Tibial artery (tissue), 4 donors: ENCODE measurements around the gene MSRB2.
"Not testable (repeated sequence)": the region's sequence is repeated elsewhere in the genome, so short reads cannot be mapped to it uniquely, and the experiment has no call there.

Experiments used
- DNase-seq, 2 donors: peaks; one replicate each; pipeline ENCODE4 v3.0.0-alpha.2; 2019
- H3K27ac ChIP-seq, 2 donors: fragments of 200-600 bp; sonication (generic) in 1 of 2; 1 replicate in 1 of 2; 2 replicates in 1 of 2; pipeline ENCODE4 v1.5.1; 2018 to 2019; ENCODE audit warnings: mild to moderate bottlenecking in 1 of 2
- H3K27me3 ChIP-seq, 2 donors: fragments of 200-600 bp; sonication (generic) in 1 of 2; one replicate each; pipeline versions ENCODE4 v1.5.1 to v1.6.0; 2016 to 2019
- H3K36me3 ChIP-seq, 3 donors: fragments of 200-600 bp; sonication (generic) in 2 of 3; one replicate each; pipeline ENCODE4 v1.5.1; 2016 to 2019; ENCODE audit warnings: mild to moderate bottlenecking in 2 of 3
- H3K4me1 ChIP-seq, 4 donors: fragments of 200-600 bp; sonication (generic) in 2 of 4; 1 replicate in 3 of 4; 2 replicates in 1 of 4; pipeline ENCODE4 v1.5.1; 2016 to 2019
- H3K4me3 ChIP-seq, 2 donors: fragments of 200-600 bp; sonication (generic) in 1 of 2; 1 replicate in 1 of 2; 2 replicates in 1 of 2; pipeline ENCODE4 v1.5.1; 2018 to 2019; ENCODE audit warnings: mild to moderate bottlenecking in 2 of 2
- H3K9me3 ChIP-seq, 3 donors: fragments of 200-600 bp; sonication (generic) in 1 of 3; one replicate each; pipeline ENCODE4 v1.5.1; 2016 to 2019
- intact Hi-C: fragments of 100-400 bp; cut with DNase I; formaldehyde crosslinking; loops from one replicate; pipeline ENCODE4 v1.15.0; 2023; ENCODE audit warnings: low total_unique reads
- TF ChIP-seq, protein P1 (sequence below), 2 experiments: fragments of 200-600 bp in 1 of 2; fragments of 450-650 bp in 1 of 2; IDR thresholded peaks; one replicate each; pipeline ENCODE4 v1.5.1; 2017 to 2019; ENCODE audit warnings: antibody characterized with exemption in 2 of 2, mild to moderate bottlenecking in 1 of 2, moderate library complexity in 1 of 2

The MSRB2 gene

DNA sequence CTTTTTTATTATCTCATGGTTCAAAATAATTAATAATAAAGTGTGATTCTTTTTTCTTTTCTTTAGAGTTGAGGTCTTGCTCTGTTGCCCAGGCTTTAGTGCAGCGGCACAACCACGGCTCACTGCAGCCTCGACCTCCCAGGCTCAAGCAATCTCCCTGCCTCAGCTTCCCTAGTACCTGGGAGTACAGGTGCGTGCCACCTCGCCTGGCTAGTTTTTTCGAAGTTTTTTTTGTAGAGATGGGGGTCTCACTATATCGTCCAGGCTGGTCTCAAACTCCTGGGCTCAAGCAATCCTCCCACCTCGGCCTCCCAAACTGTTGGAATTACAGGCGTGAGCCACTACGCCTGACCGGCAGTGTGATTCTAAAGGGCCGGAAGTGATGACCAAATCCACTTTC is 28.0 kb upstream of the MSRB2 start:
- no peak overlapping the region for H3K4me3 ChIP-seq
- H3K36me3 ChIP-seq = no peaks in the 10 kb centered on the region
- H3K27ac ChIP-seq = no peak overlapping the region
- no peaks in the 10 kb centered on the region for H3K9me3 ChIP-seq
- TF ChIP-seq, protein P1, sequence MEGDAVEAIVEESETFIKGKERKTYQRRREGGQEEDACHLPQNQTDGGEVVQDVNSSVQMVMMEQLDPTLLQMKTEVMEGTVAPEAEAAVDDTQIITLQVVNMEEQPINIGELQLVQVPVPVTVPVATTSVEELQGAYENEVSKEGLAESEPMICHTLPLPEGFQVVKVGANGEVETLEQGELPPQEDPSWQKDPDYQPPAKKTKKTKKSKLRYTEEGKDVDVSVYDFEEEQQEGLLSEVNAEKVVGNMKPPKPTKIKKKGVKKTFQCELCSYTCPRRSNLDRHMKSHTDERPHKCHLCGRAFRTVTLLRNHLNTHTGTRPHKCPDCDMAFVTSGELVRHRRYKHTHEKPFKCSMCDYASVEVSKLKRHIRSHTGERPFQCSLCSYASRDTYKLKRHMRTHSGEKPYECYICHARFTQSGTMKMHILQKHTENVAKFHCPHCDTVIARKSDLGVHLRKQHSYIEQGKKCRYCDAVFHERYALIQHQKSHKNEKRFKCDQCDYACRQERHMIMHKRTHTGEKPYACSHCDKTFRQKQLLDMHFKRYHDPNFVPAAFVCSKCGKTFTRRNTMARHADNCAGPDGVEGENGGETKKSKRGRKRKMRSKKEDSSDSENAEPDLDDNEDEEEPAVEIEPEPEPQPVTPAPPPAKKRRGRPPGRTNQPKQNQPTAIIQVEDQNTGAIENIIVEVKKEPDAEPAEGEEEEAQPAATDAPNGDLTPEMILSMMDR (IDR thresholded peaks at IDR 0.05) = no peak
- DNase-seq = no peak
- peaks cover 0 to 17% (median 14%) of the 10 kb centered on the region in 4 donors for H3K4me1 ChIP-seq
- intact Hi-C loops = loop anchor here (5.0 to 10.0 kb wide), 2 partner anchors 73 to 1075 kb away; no protein-coding TSS in a partner anchor
- no peaks in the 10 kb centered on the region for H3K27me3 ChIP-seq

DNA sequence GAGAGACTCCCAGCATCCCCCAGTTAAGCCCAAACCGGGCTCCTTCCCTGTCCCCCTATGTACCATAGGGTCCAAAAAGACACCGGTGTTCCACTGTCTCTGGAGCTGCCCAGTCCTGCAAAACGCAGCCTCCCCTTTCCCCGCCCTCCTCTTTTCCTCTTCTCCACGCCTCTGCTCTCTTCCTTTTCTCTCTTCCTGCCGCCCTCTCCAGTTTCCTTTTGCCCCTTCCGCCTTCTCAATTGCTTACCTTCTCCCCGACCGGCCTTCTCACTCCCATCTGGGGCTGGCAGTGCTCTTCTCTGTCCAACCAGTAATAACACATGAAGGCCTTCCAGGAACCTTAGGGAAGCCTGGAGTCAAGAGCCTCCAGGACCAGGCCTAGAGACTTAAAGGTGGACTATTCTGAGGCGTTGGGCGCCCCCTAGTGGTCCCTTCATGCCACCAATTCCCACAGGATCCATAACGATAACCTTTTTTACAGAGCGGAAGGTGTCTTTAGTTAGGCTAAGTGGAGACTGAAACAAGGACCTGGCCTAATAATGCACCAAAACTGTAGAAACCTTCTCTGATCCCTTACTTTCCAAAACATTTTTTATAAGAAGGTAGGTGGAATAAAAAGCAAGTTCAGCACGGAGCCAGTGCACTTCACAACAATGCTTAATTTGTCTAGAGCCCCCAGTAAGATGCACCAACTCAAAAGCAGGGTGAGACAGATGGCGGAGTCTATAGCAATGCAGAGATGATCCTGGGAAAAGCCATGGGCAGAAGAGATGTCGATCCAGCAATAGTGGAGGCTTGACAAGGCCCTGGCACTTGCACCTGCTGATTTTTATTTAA is 27.2 kb upstream of the MSRB2 start:
- Histone ChIP-seq H3K4me1 (peaks cover 0 to 17% (median 14%) of the 10 kb centered on the region in 4 donors), H3K36me3 (no peaks in the 10 kb centered on the region), H3K27ac (no peak overlapping the region), H3K9me3 (no peaks in the 10 kb centered on the region), H3K4me3 (no peak overlapping the region), H3K27me3 (no peaks in the 10 kb centered on the region)
- intact Hi-C loops = loop anchor here (5.0 to 10.0 kb wide), 2 partner anchors 73 to 1076 kb away; no protein-coding TSS in a partner anchor
- TF ChIP-seq, protein P1 (IDR thresholded peaks at IDR 0.05) = peak; percentile 64 to 86
- peak; percentile 77 to 80 for DNase-seq

DNA sequence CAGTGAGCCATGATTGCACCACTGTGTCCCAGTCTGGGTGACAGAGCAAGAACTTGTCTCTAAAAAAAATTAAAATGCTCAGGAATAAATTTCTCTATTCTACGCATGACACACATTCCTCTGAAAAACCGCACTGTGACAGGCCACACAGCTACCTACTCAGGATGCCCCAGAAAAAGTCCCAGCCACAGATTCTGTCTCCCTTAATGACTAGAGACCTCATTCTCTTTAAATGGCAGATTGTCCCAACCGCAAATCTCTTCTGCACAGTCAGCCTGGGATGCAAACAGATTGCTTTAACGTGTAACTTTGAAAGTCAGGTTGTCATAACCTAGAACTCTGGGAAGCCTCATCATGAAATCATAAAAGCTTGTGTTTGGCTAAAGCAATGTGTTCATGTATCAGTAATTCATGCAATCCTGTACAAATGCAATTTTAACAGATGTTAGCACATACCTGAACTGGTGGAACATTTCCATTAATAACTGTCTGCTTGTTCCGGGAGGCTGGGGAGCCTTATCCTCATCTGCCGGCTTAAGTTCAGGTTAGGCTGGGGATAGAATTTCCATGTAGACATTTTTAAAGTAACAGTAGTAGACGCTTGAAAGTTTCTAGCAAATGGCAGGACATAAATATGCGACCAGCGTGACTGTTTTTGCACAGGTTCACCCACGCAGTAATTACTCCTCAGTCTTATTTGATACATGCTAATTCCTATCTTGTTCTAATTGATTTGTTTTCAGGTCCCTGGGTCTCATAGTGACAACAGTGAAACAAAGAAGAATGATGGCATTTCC is 26.2 kb upstream of the MSRB2 start:
- Histone ChIP-seq H3K4me3 (no peak overlapping the region), H3K9me3 (no peaks in the 10 kb centered on the region), H3K4me1 (peaks cover 0 to 17% (median 14%) of the 10 kb centered on the region in 4 donors), H3K36me3 (no peaks in the 10 kb centered on the region), H3K27ac (no peak overlapping the region), H3K27me3 (no peaks in the 10 kb centered on the region)
- TF ChIP-seq, protein P1 (IDR thresholded peaks at IDR 0.05) = no peak
- intact Hi-C loops = loop anchor here (5.0 to 10.0 kb wide), 2 partner anchors 74 to 1077 kb away; no protein-coding TSS in a partner anchor
- DNase-seq = no peak

DNA sequence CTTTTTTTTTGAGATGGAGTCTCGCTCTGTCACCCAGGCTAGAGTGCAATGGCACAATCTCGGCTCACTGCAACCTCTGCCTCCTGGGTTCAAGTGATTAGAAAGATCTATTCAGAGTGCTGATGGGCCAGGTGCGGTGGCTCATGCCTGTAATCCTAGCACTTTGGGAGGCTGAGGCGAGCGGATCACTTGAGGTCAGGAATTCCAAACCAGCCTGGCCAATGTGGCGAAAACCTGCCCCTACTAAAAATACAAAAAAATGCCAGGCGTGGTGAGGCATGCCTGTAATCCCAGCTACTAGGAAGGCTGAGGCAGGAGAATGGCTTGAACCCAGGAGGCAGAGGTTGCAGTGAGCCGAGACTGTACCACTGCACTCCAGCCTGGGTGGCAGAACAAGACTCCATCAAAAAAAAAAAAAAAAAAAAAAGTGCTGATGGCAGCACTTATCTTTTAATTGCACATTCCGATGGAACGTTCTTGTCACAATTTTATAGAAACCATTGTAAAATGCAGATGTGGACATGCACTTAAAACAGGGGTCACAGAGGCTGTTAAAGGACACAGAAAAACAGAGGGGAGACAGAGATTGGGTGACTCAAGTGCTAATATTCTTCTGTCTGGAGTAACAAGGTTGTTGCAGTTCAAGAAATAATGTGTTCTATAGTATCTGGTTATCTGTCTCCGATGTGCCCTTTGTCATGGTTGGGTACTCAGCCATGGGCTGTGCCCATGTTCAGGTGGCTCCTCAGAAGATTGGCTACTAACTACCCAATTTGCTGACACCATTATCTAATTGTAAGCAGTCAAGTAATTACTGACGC is 25.1 kb upstream of the MSRB2 start:
- H3K27ac ChIP-seq, DNase-seq, H3K27me3 ChIP-seq, H3K4me3 ChIP-seq, H3K4me1 ChIP-seq, intact Hi-C loops, H3K36me3 ChIP-seq, H3K9me3 ChIP-seq: not testable (repeated sequence)

DNA sequence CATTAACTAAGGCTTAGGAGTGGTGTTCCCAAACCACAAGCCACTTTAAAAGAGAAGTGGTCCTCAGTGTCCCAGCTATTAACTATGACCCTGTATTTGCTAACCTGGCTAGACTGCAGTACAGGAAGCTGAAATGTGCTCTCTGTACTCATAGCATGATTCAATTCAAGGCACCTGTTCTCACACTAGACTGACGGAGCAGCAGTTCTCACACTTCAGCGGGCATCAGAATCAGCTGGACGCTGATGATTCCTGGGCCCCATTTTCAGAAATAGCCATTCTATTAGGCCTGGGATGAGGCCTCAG is 24.5 kb upstream of the MSRB2 start:
- TF ChIP-seq, protein P1 (IDR thresholded peaks at IDR 0.05) = no peak
- H3K9me3 ChIP-seq = no peaks in the 10 kb centered on the region
- no peaks in the 10 kb centered on the region for H3K27me3 ChIP-seq
- intact Hi-C loops = no loop called here
- DNase-seq = no peak
- no peak overlapping the region for H3K27ac ChIP-seq
- H3K4me1 ChIP-seq = peaks cover 0 to 4% (median 3%) of the 10 kb centered on the region in 4 donors
- H3K36me3 ChIP-seq = no peaks in the 10 kb centered on the region
- no peak overlapping the region for H3K4me3 ChIP-seq

DNA sequence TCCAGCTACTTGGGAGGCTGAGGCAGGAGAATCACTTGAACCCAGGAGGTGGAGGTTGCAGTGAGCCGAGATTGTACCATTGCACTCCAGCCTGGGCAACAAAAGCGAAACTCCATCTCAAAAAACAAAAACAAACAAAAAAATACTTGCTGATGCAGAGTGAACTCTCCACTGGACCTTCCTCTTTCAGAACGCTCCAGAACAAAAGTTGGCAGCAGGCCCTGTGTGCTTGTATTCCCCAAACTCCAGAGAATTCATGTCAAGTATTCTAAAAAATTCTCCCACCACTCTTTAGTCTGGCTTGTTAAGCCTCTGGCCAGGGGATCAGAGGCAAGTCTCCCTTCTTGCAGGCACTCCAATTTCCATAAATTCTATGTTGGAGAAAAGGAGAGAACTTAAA is 22.8 kb upstream of the MSRB2 start:
- H3K36me3 ChIP-seq, intact Hi-C loops, H3K9me3 ChIP-seq, H3K4me3 ChIP-seq, H3K4me1 ChIP-seq, H3K27ac ChIP-seq, H3K27me3 ChIP-seq: not testable (repeated sequence)
- DNase-seq = peak in 1 of 2 donors; percentile 59
